Measurements from ENCODE around the gene UFM1. TPM values are rescaled to one million over a fixed set of nuclear protein-coding genes. Genes with fewer than 3 reads are reported as not detected.

The UFM1 gene
- polyA plus RNA-seq, 1 experiment, result 31.6 TPM

DNA sequence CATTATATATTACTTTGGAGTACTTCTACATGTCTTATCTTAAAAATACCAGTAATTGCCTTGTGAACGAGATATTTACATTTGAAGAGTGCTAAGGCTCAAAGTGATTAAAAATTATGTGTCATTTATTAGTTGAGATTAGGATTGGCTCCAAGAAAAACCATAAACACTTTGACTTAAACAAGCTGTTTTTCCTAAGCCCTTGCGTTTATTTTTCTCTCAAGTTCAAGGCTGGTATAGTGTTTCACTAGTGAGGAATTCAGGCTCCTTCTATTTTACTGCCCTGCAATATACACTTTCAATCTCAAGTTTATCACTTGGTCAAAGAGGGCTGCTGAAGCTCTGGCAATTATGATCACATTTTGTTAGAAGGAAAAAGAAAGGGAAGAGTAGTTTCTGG, 49.9 kb downstream of the UFM1 start:
- TF ChIP-seq CTCF (IDR thresholded peaks at IDR 0.05; ENCODE audit: insufficient read depth, low read depth, low read length), result no peak
- Histone ChIP-seq H3K27me3 (ENCODE audit: control insufficient read depth, insufficient read depth, low read length) (peaks cover 1% of the 10 kb centered on the region; the same call in 1 of the 2 replicates), H3K4me3 (ENCODE audit: low read depth, low read length) (no peak overlapping the region), H3K36me3 (ENCODE audit: control insufficient read depth, insufficient read depth, low read length) (no peaks in the 10 kb centered on the region)
- DNase-seq (ENCODE audit: low read depth), result no peak
- POLR2A ChIA-PET, result no interaction called here
- CTCF ChIA-PET, result interaction anchor here (0.6 kb wide), 1 partner anchor 1597 kb away, joined by 7 read pairs; no protein-coding TSS in a partner anchor

- Histone ChIP-seq H3K36me3 (ENCODE audit: control insufficient read depth, insufficient read depth, low read length) (no peaks in the 10 kb centered on the region), H3K27me3 (ENCODE audit: control insufficient read depth, insufficient read depth, low read length) (peaks cover 1% of the 10 kb centered on the region; the same call in 1 of the 2 replicates), H3K4me3 (ENCODE audit: low read depth, low read length) (no peak overlapping the region)
- no peak for TF ChIP-seq CTCF (IDR thresholded peaks at IDR 0.05; ENCODE audit: insufficient read depth, low read depth, low read length)
- POLR2A ChIA-PET, result no interaction called here
- no peak for DNase-seq (ENCODE audit: low read depth)
- CTCF ChIA-PET, result interaction anchor here (0.8 to 1.0 kb wide), 2 partner anchors 23 to 52 kb away, joined by 3 read pairs; partner anchors contain the start of gene UFM1
These were observed 51.6 kb downstream of the UFM1 start for GRCh38 chr13:38401276-38401675.

- CTCF ChIA-PET, result no interaction called here
- no peak for DNase-seq (ENCODE audit: low read depth)
- POLR2A ChIA-PET, result no interaction called here
- peaks cover 1% of the 10 kb centered on the region; the same call in 1 of the 2 replicates for H3K27me3 ChIP-seq (ENCODE audit: control insufficient read depth, insufficient read depth, low read length)
- no peak overlapping the region for H3K4me3 ChIP-seq (ENCODE audit: low read depth, low read length)
- no peak for TF ChIP-seq CTCF (IDR thresholded peaks at IDR 0.05; ENCODE audit: insufficient read depth, low read depth, low read length)
- no peaks in the 10 kb centered on the region for H3K36me3 ChIP-seq (ENCODE audit: control insufficient read depth, insufficient read depth, low read length)
These were observed 55.6 kb downstream of the UFM1 start for GRCh38 chr13:38405216-38405615.

- POLR2A ChIA-PET, result interaction anchor here (0.6 kb wide), 1 partner anchor 250 kb away, joined by 3 read pairs; no protein-coding TSS in a partner anchor
- TF ChIP-seq CTCF (IDR thresholded peaks at IDR 0.05; ENCODE audit: insufficient read depth, low read depth, low read length), result no peak
- no peaks in the 10 kb centered on the region for H3K36me3 ChIP-seq (ENCODE audit: control insufficient read depth, insufficient read depth, low read length)
- CTCF ChIA-PET, result interaction anchor here (1.2 kb wide), 1 partner anchor 9 kb away, joined by 3 read pairs; no protein-coding TSS in a partner anchor
- H3K4me3 ChIP-seq (ENCODE audit: low read depth, low read length), result no peak overlapping the region
- no peak for DNase-seq (ENCODE audit: low read depth)
- H3K27me3 ChIP-seq (ENCODE audit: control insufficient read depth, insufficient read depth, low read length), result no peaks in the 10 kb centered on the region
These were observed 60.1 kb downstream of the UFM1 start for GRCh38 chr13:38409771-38410170.

DNA sequence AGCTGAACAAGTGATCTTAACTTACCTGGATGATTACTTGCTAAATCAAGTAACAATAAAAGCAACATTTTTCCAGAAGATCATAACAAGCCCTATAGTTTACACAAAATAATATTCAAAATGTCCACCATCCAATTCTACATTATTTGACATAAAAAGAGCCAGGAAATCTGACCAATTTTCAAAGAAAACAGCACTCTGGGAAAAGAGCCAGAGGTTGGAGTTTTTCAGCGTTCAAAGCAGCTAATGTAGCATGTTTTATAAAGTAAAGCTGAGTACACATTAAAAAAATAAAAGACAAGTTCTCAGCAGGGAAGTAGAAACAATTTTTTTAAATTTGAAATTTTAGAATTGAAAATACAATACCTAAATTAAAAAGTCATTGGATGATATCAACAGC, 62.6 kb downstream of the UFM1 start:
- no peak overlapping the region for H3K4me3 ChIP-seq (ENCODE audit: low read depth, low read length)
- DNase-seq (ENCODE audit: low read depth), result no peak
- ChIA-PET CTCF (interaction anchor here (0.7 to 1.2 kb wide), 2 partner anchors 21 to 326 kb away, joined by 3 to 4 read pairs; no protein-coding TSS in a partner anchor), POLR2A (no interaction called here)
- no peaks in the 10 kb centered on the region for H3K36me3 ChIP-seq (ENCODE audit: control insufficient read depth, insufficient read depth, low read length)
- no peak for TF ChIP-seq CTCF (IDR thresholded peaks at IDR 0.05; ENCODE audit: insufficient read depth, low read depth, low read length)
- H3K27me3 ChIP-seq (ENCODE audit: control insufficient read depth, insufficient read depth, low read length), result no peaks in the 10 kb centered on the region

Data from BJ (cell line).